Measurements from ENCODE around the gene TMEM51.

The TMEM51 gene

DNA sequence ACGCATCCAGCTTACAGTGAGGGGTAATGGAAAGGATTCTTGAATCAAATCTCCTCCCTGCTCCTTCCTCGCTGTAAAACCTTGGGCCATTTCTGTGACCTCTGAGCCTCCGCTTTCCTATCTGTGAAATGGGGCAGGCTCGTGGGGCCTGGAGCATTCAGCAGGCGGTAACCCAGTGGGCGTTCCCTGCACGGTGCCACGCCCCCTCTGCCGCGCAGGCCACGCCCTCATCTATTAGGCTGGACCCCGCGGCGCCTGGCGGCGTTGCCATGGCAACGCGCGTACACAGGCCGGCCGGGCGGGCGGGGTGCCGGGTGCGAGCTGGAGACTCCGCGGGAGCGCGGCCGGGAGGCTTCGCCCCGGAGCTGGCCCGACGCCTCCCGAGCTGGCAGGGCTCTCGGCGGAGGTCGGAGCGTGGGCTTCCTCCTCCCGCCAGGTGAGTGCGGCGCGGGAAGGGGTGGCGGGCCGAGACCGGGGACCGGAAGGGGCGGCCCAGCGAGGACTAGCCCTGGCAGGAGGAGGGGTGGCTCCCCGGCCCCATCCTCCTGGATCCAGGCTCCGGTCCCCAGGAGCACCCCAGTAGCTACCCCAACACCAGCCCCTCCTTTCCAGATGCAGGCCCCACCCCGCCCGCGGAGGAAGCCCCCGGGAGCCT, 93.5 kb downstream of the TMEM51 start, which contains the start of gene FHAD1:
Gene FHAD1 (plus strand): TSS at position 264 of the 655 bp plus-strand sequence. CDS start 4,562 bp downstream, outside the sequence.
- peaks cover 44% of the 10 kb centered on the region for H3K27me3 ChIP-seq (ENCODE audit: insufficient read depth, low read length)
- no peaks in the 10 kb centered on the region for H3K4me1 ChIP-seq (ENCODE audit: control insufficient read depth, insufficient read depth, low read length, unreplicated experiment)
- peak within 1 kb of the TSS; percentile 63 for H3K4me3 ChIP-seq (ENCODE audit: low read depth, low read length)
- no peaks in the 10 kb centered on the region for H3K79me2 ChIP-seq (ENCODE audit: control insufficient read depth, insufficient read depth, low read length, unreplicated experiment)
- no peaks in the 10 kb centered on the region for H3K36me3 ChIP-seq (ENCODE audit: insufficient read depth, low read length)
- no peak within 1 kb of the TSS for H3K27ac ChIP-seq (ENCODE audit: low read depth, low read length)
- H2AFZ ChIP-seq (ENCODE audit: low read length, unreplicated experiment), result no peak within 1 kb of the TSS

DNA sequence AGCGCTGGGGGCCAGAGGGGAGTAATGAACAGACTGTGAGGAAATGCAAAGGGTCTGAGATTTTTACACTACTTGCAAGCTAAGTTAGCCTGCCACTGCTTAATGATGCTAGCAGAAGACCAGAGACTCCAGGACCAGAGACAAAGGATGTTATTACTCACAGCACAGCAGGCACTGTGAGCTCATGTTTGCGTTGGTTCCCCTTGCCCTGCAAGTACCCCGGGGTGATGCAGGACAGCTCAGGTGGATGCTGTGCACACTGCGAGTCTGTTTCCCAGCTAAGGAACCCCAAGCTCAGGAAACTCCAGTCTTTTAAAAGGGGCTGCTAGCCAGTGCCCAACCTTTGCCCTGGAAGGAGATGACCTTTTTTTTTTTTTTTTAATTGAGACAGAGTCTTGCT, 94.7 kb downstream of the TMEM51 start:
- Histone ChIP-seq H2AFZ (ENCODE audit: low read length, unreplicated experiment) (no peak overlapping the region), H3K36me3 (ENCODE audit: insufficient read depth, low read length) (no peaks in the 10 kb centered on the region), H3K27ac (ENCODE audit: low read depth, low read length) (no peak overlapping the region), H3K79me2 (ENCODE audit: control insufficient read depth, insufficient read depth, low read length, unreplicated experiment) (no peaks in the 10 kb centered on the region), H3K27me3 (ENCODE audit: insufficient read depth, low read length) (peaks cover 45% of the 10 kb centered on the region), H3K4me1 (ENCODE audit: control insufficient read depth, insufficient read depth, low read length, unreplicated experiment) (no peaks in the 10 kb centered on the region), H3K4me3 (ENCODE audit: low read depth, low read length) (no peak overlapping the region)

DNA sequence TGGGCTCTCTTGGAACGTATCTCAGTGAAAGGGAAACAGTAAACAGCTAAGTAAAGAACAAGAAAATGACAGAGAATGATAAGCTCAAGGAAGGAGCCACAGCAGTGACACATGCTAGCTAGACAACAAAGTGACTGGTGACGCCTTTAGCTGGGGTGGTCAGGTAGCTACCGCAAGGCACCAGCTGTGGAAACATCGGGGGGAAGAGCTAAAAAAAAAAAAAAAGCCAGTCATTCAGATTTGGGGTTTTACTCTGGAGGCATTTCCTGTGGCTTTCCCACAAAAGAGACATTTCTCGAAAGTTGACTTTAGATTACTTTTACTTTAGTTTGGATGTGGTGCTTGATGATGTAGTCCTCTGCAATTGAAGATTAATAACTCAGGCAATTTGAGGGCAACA, 95.5 kb downstream of the TMEM51 start:
- Histone ChIP-seq H3K79me2 (ENCODE audit: control insufficient read depth, insufficient read depth, low read length, unreplicated experiment) (no peaks in the 10 kb centered on the region), H3K27me3 (ENCODE audit: insufficient read depth, low read length) (peaks cover 53% of the 10 kb centered on the region), H3K27ac (ENCODE audit: low read depth, low read length) (no peak overlapping the region), H2AFZ (ENCODE audit: low read length, unreplicated experiment) (no peak overlapping the region), H3K4me3 (ENCODE audit: low read depth, low read length) (no peak overlapping the region), H3K4me1 (ENCODE audit: control insufficient read depth, insufficient read depth, low read length, unreplicated experiment) (no peaks in the 10 kb centered on the region), H3K36me3 (ENCODE audit: insufficient read depth, low read length) (no peaks in the 10 kb centered on the region)

DNA sequence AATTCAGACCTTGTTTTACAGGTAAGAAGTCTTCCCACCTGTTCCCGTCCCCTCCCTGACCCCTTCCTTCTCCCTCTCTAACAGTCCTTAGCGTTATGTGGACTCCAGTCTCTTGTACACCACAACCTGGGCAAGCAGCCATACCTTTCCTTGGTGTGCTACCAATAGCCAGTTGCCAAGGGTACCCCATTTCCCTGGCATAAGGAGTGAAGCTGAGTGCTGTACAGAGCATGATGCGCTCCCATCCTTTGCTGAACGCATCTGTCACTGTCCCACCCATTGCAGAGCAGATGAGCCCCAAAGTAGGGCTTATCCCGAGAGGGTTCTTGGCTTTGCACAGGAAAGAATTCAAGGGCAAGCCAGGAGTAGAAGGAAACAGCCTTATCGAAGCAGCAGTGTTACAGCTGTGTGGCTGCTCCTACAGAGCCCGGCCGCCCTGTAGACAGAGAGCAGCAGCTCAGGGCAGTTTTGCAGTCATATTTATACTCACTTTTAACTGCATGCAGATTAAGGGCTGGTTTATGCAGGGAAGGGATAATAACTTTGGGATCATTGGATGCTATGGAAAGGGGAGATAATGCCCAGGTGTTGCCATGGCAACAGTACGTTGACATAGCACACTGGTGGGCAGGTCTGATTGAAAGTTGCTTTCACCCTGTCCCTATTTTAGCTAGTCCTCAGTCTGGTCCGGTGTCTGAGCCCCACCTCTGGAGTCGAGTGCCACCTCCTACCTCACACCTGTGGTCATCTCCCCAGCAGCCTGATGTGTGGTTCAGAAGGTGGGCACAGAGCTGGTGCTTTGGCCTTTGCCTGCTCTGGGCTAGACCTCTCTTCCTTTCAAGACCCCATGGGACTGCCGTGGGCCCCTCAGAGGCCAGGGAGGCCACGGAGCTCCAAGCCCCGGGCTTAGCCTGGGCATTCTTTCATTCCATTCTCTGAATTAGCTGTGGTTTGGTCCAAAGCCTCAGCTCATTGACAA, 98.6 kb downstream of the TMEM51 start:
- Histone ChIP-seq H2AFZ (ENCODE audit: low read length, unreplicated experiment) (no peak overlapping the region), H3K36me3 (ENCODE audit: insufficient read depth, low read length) (no peaks in the 10 kb centered on the region), H3K27ac (ENCODE audit: low read depth, low read length) (no peak overlapping the region), H3K4me3 (ENCODE audit: low read depth, low read length) (no peak overlapping the region), H3K27me3 (ENCODE audit: insufficient read depth, low read length) (peaks cover 59% of the 10 kb centered on the region), H3K4me1 (ENCODE audit: control insufficient read depth, insufficient read depth, low read length, unreplicated experiment) (no peaks in the 10 kb centered on the region), H3K79me2 (ENCODE audit: control insufficient read depth, insufficient read depth, low read length, unreplicated experiment) (no peaks in the 10 kb centered on the region)

DNA sequence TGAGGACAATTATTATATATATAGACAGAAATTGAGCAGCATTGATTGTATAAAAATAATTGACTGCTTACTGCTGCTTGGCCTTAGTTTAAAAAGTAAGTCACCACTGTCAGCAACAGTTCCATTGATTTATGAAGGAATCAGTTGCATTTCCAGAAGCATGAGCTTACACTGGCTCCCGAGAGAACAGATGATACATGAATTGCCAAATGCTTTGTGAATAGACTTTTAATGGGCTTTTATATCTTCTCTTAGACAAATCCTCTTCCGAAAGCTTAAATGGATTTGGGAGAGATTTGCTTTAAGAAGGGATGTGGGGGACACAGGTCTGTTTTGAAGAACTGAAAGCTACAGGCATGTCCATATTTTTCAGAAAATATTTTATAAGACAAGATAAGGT, 101.0 kb downstream of the TMEM51 start:
- Histone ChIP-seq H3K79me2 (ENCODE audit: control insufficient read depth, insufficient read depth, low read length, unreplicated experiment) (no peaks in the 10 kb centered on the region), H3K4me1 (ENCODE audit: control insufficient read depth, insufficient read depth, low read length, unreplicated experiment) (no peaks in the 10 kb centered on the region), H2AFZ (ENCODE audit: low read length, unreplicated experiment) (no peak overlapping the region), H3K27ac (ENCODE audit: low read depth, low read length) (no peak overlapping the region), H3K36me3 (ENCODE audit: insufficient read depth, low read length) (no peaks in the 10 kb centered on the region), H3K27me3 (ENCODE audit: insufficient read depth, low read length) (peaks cover 40% of the 10 kb centered on the region), H3K4me3 (ENCODE audit: low read depth, low read length) (no peak overlapping the region)

DNA sequence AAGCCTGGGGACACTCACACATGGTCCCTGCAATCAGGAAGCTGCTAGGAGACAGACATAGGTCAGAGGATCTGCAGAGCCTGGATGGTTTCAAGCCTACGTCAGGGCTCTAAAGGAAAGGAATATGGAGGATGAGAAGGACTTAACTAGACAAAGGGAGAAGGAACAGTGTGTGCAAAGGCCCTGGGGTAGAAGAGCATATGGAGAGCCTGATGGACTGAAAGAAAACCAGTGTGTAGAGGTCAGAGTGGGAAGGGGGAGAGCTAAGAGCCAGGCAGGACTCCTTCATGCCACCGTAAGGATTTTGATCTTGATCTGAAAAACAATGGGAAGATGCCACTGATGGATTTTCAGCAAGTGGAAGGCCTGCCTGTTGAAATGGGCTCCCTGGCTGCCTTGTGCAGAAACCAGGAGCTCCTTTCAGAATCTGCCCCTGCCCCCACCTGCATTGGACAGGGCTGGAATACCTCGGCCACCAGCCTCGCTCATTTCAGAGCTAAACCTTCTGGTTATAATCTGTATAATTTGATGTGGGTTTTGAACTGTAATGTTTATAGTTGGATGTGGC, 102.1 kb downstream of the TMEM51 start:
- Histone ChIP-seq H3K4me1 (ENCODE audit: control insufficient read depth, insufficient read depth, low read length, unreplicated experiment) (peaks cover 5% of the 10 kb centered on the region), H3K4me3 (ENCODE audit: low read depth, low read length) (no peak overlapping the region), H3K36me3 (ENCODE audit: insufficient read depth, low read length) (no peaks in the 10 kb centered on the region), H3K79me2 (ENCODE audit: control insufficient read depth, insufficient read depth, low read length, unreplicated experiment) (no peaks in the 10 kb centered on the region), H3K27me3 (ENCODE audit: insufficient read depth, low read length) (peaks cover 29% of the 10 kb centered on the region), H3K27ac (ENCODE audit: low read depth, low read length) (no peak overlapping the region), H2AFZ (ENCODE audit: low read length, unreplicated experiment) (no peak overlapping the region)

DNA sequence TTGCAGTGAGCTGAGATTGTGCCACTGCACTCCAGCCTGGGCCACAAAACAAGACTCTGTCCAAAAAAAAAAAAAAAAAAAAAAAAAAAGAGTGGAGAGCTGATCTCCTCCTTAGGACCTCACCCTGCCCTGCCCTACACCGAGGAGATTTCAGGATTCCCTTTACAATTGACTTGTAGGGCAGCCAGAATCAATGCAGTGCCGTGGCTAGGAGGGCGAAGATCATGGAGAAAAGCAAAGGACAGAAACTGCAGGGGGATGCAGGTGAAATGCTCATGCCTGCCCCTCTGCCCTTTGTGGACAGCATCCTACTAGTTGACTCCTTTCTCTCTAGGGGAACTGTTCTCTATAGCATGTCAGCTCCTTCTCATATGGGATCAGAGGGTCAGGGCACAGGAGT, 103.0 kb downstream of the TMEM51 start:
- Histone ChIP-seq H3K27ac (ENCODE audit: low read depth, low read length) (no peak overlapping the region), H2AFZ (ENCODE audit: low read length, unreplicated experiment) (no peak overlapping the region), H3K4me1 (ENCODE audit: control insufficient read depth, insufficient read depth, low read length, unreplicated experiment) (peaks cover 13% of the 10 kb centered on the region), H3K36me3 (ENCODE audit: insufficient read depth, low read length) (no peaks in the 10 kb centered on the region), H3K79me2 (ENCODE audit: control insufficient read depth, insufficient read depth, low read length, unreplicated experiment) (no peaks in the 10 kb centered on the region), H3K4me3 (ENCODE audit: low read depth, low read length) (no peak overlapping the region), H3K27me3 (ENCODE audit: insufficient read depth, low read length) (peaks cover 22% of the 10 kb centered on the region)

DNA sequence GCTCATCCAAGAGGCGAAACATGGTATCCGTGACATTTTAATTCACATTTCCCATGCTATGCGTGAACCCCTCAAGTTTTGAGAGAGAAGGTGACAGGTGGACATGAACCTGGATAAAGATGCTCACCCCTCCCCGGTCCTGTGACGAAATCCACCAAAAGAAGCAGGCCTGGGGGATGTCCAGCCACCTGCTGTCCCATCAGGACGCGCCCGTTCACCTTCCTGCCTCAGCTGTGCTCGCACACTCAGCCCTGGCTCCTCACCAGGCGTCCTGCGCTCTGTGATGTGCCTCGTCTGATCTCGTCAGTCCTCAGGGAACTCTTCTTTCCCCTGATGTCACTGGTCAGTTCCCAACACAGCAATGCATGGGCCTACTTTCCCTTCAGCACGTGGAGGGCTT, 103.8 kb downstream of the TMEM51 start:
- H3K27ac ChIP-seq (ENCODE audit: low read depth, low read length), result no peak overlapping the region
- H2AFZ ChIP-seq (ENCODE audit: low read length, unreplicated experiment), result no peak overlapping the region
- peaks cover 13% of the 10 kb centered on the region for H3K4me1 ChIP-seq (ENCODE audit: control insufficient read depth, insufficient read depth, low read length, unreplicated experiment)
- H3K27me3 ChIP-seq (ENCODE audit: insufficient read depth, low read length), result peaks cover 18% of the 10 kb centered on the region
- H3K36me3 ChIP-seq (ENCODE audit: insufficient read depth, low read length), result no peaks in the 10 kb centered on the region
- no peaks in the 10 kb centered on the region for H3K79me2 ChIP-seq (ENCODE audit: control insufficient read depth, insufficient read depth, low read length, unreplicated experiment)
- H3K4me3 ChIP-seq (ENCODE audit: low read depth, low read length), result no peak overlapping the region

DNA sequence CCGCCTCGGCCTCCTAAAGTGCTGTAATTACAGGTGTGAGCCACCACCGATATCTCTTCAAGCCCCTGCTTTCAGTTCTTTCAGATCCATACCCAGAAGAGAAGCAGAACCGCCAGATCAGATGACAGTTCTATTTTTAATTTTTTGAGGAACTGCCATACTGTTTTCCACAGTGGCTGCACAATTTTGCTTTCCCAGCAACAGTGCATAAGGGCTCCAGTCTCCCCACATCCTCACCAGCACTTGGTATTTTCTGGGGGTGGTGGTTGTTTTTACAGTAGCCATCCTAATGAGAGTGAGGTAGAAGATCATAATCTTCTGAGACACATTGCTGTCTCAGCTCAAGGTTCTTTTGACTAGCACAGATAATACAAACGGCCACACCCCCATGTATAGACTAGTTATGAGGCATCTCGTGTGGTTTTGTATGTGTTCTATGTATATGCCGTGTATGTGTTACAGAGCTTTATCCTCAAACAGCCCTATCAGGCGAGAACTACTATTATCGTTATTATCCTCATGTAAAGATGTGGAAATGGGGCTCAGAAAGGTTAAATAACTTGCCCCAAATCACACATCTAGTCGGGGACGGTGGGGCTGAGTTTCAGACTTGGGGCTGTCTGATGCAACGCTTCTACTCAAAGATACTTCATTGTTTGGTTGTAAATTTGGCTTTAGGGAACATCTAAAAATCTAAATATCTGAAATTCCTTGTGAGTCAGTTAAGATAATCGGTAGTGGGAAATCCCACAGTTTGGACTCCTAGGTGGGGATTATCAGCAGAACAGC, 105.5 kb downstream of the TMEM51 start:
- H2AFZ ChIP-seq (ENCODE audit: low read length, unreplicated experiment), result no peak overlapping the region
- H3K4me1 ChIP-seq (ENCODE audit: control insufficient read depth, insufficient read depth, low read length, unreplicated experiment), result peaks cover 13% of the 10 kb centered on the region
- H3K4me3 ChIP-seq (ENCODE audit: low read depth, low read length), result no peak overlapping the region

DNA sequence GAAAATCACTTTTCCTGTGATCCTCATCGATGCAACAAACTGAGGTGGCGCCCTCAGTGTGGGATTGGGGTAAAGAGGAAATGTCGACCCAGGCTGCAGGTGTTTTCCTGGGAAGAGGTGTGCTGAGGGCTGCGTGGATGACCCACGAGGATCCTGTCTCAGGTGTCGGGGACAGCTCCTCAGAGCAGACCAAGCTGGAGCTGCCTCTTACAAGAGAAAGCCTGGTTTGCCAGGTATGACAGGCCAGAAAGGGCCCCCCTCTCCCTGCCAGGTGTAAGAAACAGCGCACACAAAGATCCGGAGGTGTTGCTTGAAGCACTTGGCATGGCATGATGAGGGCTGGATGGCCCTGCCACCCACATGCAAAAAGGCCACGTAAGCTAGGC, 106.1 kb downstream of the TMEM51 start:
- Histone ChIP-seq H3K27me3 (ENCODE audit: insufficient read depth, low read length) (peaks cover 13% of the 10 kb centered on the region), H3K27ac (ENCODE audit: low read depth, low read length) (no peak overlapping the region), H3K36me3 (ENCODE audit: insufficient read depth, low read length) (no peaks in the 10 kb centered on the region), H3K4me1 (ENCODE audit: control insufficient read depth, insufficient read depth, low read length, unreplicated experiment) (peaks cover 13% of the 10 kb centered on the region), H3K4me3 (ENCODE audit: low read depth, low read length) (no peak overlapping the region), H2AFZ (ENCODE audit: low read length, unreplicated experiment) (no peak overlapping the region), H3K79me2 (ENCODE audit: control insufficient read depth, insufficient read depth, low read length, unreplicated experiment) (no peaks in the 10 kb centered on the region)

More for the DNA sequence above, 105.5 kb downstream of the TMEM51 start:
- H3K36me3 ChIP-seq (ENCODE audit: insufficient read depth, low read length), result no peaks in the 10 kb centered on the region
- H3K27ac ChIP-seq (ENCODE audit: low read depth, low read length), result no peak overlapping the region
- peaks cover 12% of the 10 kb centered on the region for H3K27me3 ChIP-seq (ENCODE audit: insufficient read depth, low read length)
- H3K79me2 ChIP-seq (ENCODE audit: control insufficient read depth, insufficient read depth, low read length, unreplicated experiment), result no peaks in the 10 kb centered on the region

All from ACC112 (cell line).